GM12878 (cell line): ENCODE results near the gene DOCK1. TPM values are rescaled to one million over a fixed set of nuclear protein-coding genes. Genes with fewer than 3 reads are reported as not detected.

Experiments used
- ATAC-seq: fragments of 200-7000 bp; cut with Tn5 transposase; 3 replicates; pipeline ENCODE4 v1.9.1; 2020; ENCODE audit warnings: mild to moderate bottlenecking, moderate library complexity
- BruUV-seq: library from RNA; stranded (reverse); fragments of 400-500 nt; replicated peaks from 2 replicates; lab custom pipeline; 2021; lab: Mats Ljungman, UMichigan
- CTCF ChIA-PET: fragments of 300-600 bp; sonication (Branson Sonifier 250); formaldehyde crosslinking; extraction: SDS; loops from one replicate; lab custom pipeline; 2021; ENCODE audit warnings: inconsistent platforms; lab: Yijun Ruan, JAX
- POLR2A ChIA-PET: fragments of 350-600 bp; formaldehyde crosslinking; extraction: SDS; loops from one replicate; lab custom pipeline; 2021; ENCODE audit warnings: inconsistent platforms; lab: Charles Lee
- RAD21 ChIA-PET: fragments of 300-600 bp; sonication (Branson Sonifier 250); formaldehyde crosslinking; loops from one replicate; lab custom pipeline; 2023; ENCODE audit warnings: antibody characterized with exemption; ENCODE audit not compliant: unreplicated experiment; lab: Charles Lee
- SMC1A ChIA-PET: fragments of 300-600 bp; sonication (Branson Sonifier 250); formaldehyde crosslinking; loops from one replicate; lab custom pipeline; 2023; ENCODE audit not compliant: unreplicated experiment, uncharacterized antibody; lab: Charles Lee
- DNase-seq: peaks from one replicate; pipeline ENCODE4 v3.0.0-alpha.2; 2011; ENCODE audit warnings: low read depth, low spot score
- FAIRE-seq: peaks from 3 replicates; lab custom pipeline; 2011; peaks lifted over from hg19 to GRCh38; lab: Jason Lieb, UNC
- H2AFZ ChIP-seq: 2 replicates; pipeline ENCODE4 v1.6.0; 2011; ENCODE audit warnings: low read depth, low read length, control low read depth; ENCODE audit not compliant: control insufficient read depth
- H3K27ac ChIP-seq: 2 replicates; pipeline ENCODE4 v1.5.1; 2011; ENCODE audit warnings: control low read depth; ENCODE audit not compliant: control insufficient read depth, insufficient read depth
- H3K27me3 ChIP-seq, 2 experiments: replicated peaks in 1 of 2; 2 replicates each; pipeline versions ENCODE4 v1.6.0 to v1.6.1; 2011; ENCODE audit warnings: low read length in 1 of 2; ENCODE audit not compliant: control insufficient read depth in 2 of 2, insufficient read depth in 2 of 2
- H3K36me3 ChIP-seq, 2 experiments: 2 replicates each; pipeline ENCODE4 v1.5.1; 2011; ENCODE audit warnings: low read length in 1 of 2; ENCODE audit not compliant: control insufficient read depth in 2 of 2, insufficient read depth in 2 of 2
- H3K4me1 ChIP-seq: 2 replicates; pipeline ENCODE4 v1.6.1; 2011; ENCODE audit warnings: mild to moderate bottlenecking, low read length, moderate library complexity, mixed read lengths; ENCODE audit not compliant: control insufficient read depth, insufficient read depth
- H3K4me2 ChIP-seq: 2 replicates; pipeline ENCODE4 v1.6.0; 2011; ENCODE audit warnings: control low read depth; ENCODE audit not compliant: control insufficient read depth, insufficient read depth
- H3K4me3 ChIP-seq: fragments of 200-600 bp; sonication (generic); 2 replicates; pipeline ENCODE4 v1.5.1; 2016
- H3K79me2 ChIP-seq: 2 replicates; pipeline ENCODE4 v1.6.0; 2011; ENCODE audit warnings: low read length; ENCODE audit not compliant: control insufficient read depth, insufficient read depth
- H3K9ac ChIP-seq: 2 replicates; pipeline ENCODE4 v1.8.0; 2011; ENCODE audit warnings: low read length, control low read depth, mixed read lengths; ENCODE audit not compliant: control insufficient read depth, insufficient read depth
- H3K9me3 ChIP-seq: replicated peaks from 3 replicates; pipeline ENCODE4 v1.5.1; 2011; ENCODE audit warnings: mild to moderate bottlenecking, low read length; ENCODE audit not compliant: control insufficient read depth, insufficient read depth
- H4K20me1 ChIP-seq: 2 replicates; pipeline ENCODE4 v1.6.0; 2011; ENCODE audit not compliant: control insufficient read depth, insufficient read depth
- CBX3 ChIP-seq: fragments of 200-600 bp; sonication (generic); IDR thresholded peaks from 2 replicates; pipeline ENCODE4 v1.6.1; 2016; ENCODE audit warnings: low read depth, borderline replicate concordance
- EGR1 ChIP-seq, 2 experiments: IDR thresholded peaks; 1 replicate in 1 of 2; 2 replicates in 1 of 2; pipeline ENCODE4 v1.6.1; 2011 to 2012; ENCODE audit warnings: low read depth in 2 of 2, low read length in 2 of 2, borderline replicate concordance in 1 of 2, mild to moderate bottlenecking in 1 of 2, moderate library complexity in 1 of 2
- FOXK2 ChIP-seq: fragments of 450-650 bp; IDR thresholded peaks from 2 replicates; pipeline ENCODE4 v1.6.1; 2017; ENCODE audit warnings: mild to moderate bottlenecking, moderate library complexity
- HDAC6 ChIP-seq: fragments of 200-600 bp; sonication (generic); IDR thresholded peaks from one replicate; pipeline ENCODE4 v1.8.0; 2017; ENCODE audit warnings: antibody characterized with exemption; ENCODE audit not compliant: unreplicated experiment
- RELA ChIP-seq: fragments of 450-650 bp; IDR thresholded peaks from 2 replicates; pipeline ENCODE4 v1.8.0; 2014; ENCODE audit warnings: borderline replicate concordance; ENCODE audit not compliant: partially characterized antibody
- SUPT20H ChIP-seq: IDR thresholded peaks from 2 replicates; pipeline ENCODE4 v1.6.1; 2011; ENCODE audit warnings: low read depth, mild to moderate bottlenecking, low read length, moderate library complexity, borderline replicate concordance; ENCODE audit not compliant: control insufficient read depth
- ZNF592 ChIP-seq: fragments of 450-650 bp; IDR thresholded peaks from 2 replicates; pipeline ENCODE4 v1.6.1; 2017; ENCODE audit warnings: mild to moderate bottlenecking, moderate library complexity
- WGBS: methylation state at CpG from one replicate; pipeline ENCODE4 v1.1.6; 2016; ENCODE audit warnings: low lambda C conversion rate; ENCODE audit not compliant: insufficient replicate concordance, insufficient coverage; ENCODE audit errors: missing lambda C conversion rate; 5-methylcytosine and 5-hydroxymethylcytosine counted together
- in situ Hi-C: fragments of 300-500 bp; cut with MboI; formaldehyde crosslinking; loops from 9 replicates; pipeline ENCODE4 v1.14.3; 2018; ENCODE audit warnings: mixed read lengths
- intact Hi-C: fragments of 100-400 bp; cut with micrococcal nuclease; formaldehyde crosslinking; loops from one replicate; pipeline ENCODE4 v1.14.2; 2022; ENCODE audit not compliant: unreplicated experiment
- polyA plus RNA-seq, 11 experiments: library from polyadenylated mRNA; depleted of rRNA in 4 of 11; unstranded in 6 of 11; stranded (reverse) in 5 of 11; fragments of >200 nt; fragmentation: Nextera tagmentation in 4 of 11; fragmentation: Illumina TruSeq in 1 of 11; extraction: Ambion mirVana in 4 of 11; extraction: Trizol in 1 of 11; gene quantifications; 1 replicate in 1 of 11; 2 replicates in 10 of 11; pipeline versions ENCODE4 v1.2.1 to v1.2.3, GENCODE V29; 2011 to 2016; ENCODE audit warnings: inconsistent platforms in 2 of 11, missing spikeins in 2 of 11, low read depth in 1 of 11
- total RNA-seq, 4 experiments: library from RNA; depleted of rRNA in 3 of 4; stranded (reverse); fragments of >200 nt in 3 of 4; fragmentation: Illumina TruSeq in 1 of 4; extraction: Trizol in 1 of 4; gene quantifications; 2 replicates each; pipeline versions ENCODE4 v1.2.1 to v1.2.3, GENCODE V29; 2013 to 2021
- TF ChIP-seq, protein P1 (sequence below): fragments of 450-650 bp; IDR thresholded peaks from 2 replicates; pipeline ENCODE4 v1.6.1; 2017; ENCODE audit warnings: mild to moderate bottlenecking, low read depth, inconsistent platforms; ENCODE audit not compliant: poor library complexity, severe bottlenecking

The DOCK1 gene
- total and polyA plus RNA-seq, 10 of the 15 experiments (the other 5 are each of a cell fraction or from before 2014, with no cell fraction given): 0.05 to 0.18 TPM; not detected in 8

- H3K4me3 ChIP-seq: no peak overlapping the region
- H3K4me1 ChIP-seq: no peaks in the 10 kb centered on the region
- no peaks in the 10 kb centered on the region for H4K20me1 ChIP-seq
- ChIA-PET SMC1A (no interaction called here), CTCF (no interaction called here), RAD21 (no interaction called here), POLR2A (no interaction called here)
- H3K9ac ChIP-seq: no peak overlapping the region
- ATAC-seq (no peak), DNase-seq (no peak), FAIRE-seq (no peak)
- intact Hi-C loops: no loop called here
- in situ Hi-C loops: no loop called here
- H3K27ac ChIP-seq: no peak overlapping the region
- H3K79me2 ChIP-seq: no peaks in the 10 kb centered on the region
- no peak overlapping the region for H3K4me2 ChIP-seq
- WGBS: 10% methylated on average over 12 of the region's 12 CpGs
- TF ChIP-seq, protein P1, sequence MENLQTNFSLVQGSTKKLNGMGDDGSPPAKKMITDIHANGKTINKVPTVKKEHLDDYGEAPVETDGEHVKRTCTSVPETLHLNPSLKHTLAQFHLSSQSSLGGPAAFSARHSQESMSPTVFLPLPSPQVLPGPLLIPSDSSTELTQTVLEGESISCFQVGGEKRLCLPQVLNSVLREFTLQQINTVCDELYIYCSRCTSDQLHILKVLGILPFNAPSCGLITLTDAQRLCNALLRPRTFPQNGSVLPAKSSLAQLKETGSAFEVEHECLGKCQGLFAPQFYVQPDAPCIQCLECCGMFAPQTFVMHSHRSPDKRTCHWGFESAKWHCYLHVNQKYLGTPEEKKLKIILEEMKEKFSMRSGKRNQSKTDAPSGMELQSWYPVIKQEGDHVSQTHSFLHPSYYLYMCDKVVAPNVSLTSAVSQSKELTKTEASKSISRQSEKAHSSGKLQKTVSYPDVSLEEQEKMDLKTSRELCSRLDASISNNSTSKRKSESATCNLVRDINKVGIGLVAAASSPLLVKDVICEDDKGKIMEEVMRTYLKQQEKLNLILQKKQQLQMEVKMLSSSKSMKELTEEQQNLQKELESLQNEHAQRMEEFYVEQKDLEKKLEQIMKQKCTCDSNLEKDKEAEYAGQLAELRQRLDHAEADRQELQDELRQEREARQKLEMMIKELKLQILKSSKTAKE: no peak
- TF ChIP-seq EGR1 (IDR thresholded peaks at IDR 0.05; ENCODE audit: borderline replicate concordance in 1 of 2, low read depth in 2 of 2, low read length in 2 of 2) (no peak), CBX3 (no peak)
- no peaks in the 10 kb centered on the region for H3K27me3 ChIP-seq
- no peaks in the 10 kb centered on the region for H3K36me3 ChIP-seq
- BruUV-seq: no TSS peak
- H3K9me3 ChIP-seq: no peaks in the 10 kb centered on the region
- no peak overlapping the region for H2AFZ ChIP-seq
Measured at GRCh38 chr10:127228195-127228787, 323.1 kb downstream of the DOCK1 start.

GRCh38 chr10:127234306-127234800, 329.1 kb downstream of the DOCK1 start:
- no peaks in the 10 kb centered on the region; the same call in 2 of the 3 replicates for H3K9me3 ChIP-seq
- H3K36me3 ChIP-seq: no peaks in the 10 kb centered on the region
- H4K20me1 ChIP-seq: no peaks in the 10 kb centered on the region
- RAD21 ChIA-PET: no interaction called here
- DNase-seq (no peak), FAIRE-seq (no peak), ATAC-seq (no peak)
- CTCF ChIA-PET: interaction anchor here (0.8 kb wide), 1 partner anchor 10 kb away, joined by 3 read pairs; no protein-coding TSS in a partner anchor
- SMC1A ChIA-PET: no interaction called here
- no peak overlapping the region for H3K4me2 ChIP-seq
- H3K4me3 ChIP-seq: no peak overlapping the region
- H3K27ac ChIP-seq: no peak overlapping the region
- no peak overlapping the region for H3K9ac ChIP-seq
- no peaks in the 10 kb centered on the region for H3K4me1 ChIP-seq
- no TSS peak for BruUV-seq
- H2AFZ ChIP-seq: no peak overlapping the region
- 10% methylated on average over 1 of the region's 1 CpG for WGBS
- no peak for TF ChIP-seq ZNF592
- no peak for TF ChIP-seq RELA
- no peak for TF ChIP-seq SUPT20H
- no peak for TF ChIP-seq HDAC6
- TF ChIP-seq FOXK2: no peak
- POLR2A ChIA-PET: no interaction called here
- H3K27me3 ChIP-seq: no peaks in the 10 kb centered on the region
- intact Hi-C loops (no loop called here), in situ Hi-C loops (no loop called here)
- no peaks in the 10 kb centered on the region for H3K79me2 ChIP-seq
